Esophagus squamous epithelium (tissue), 4 donors: ENCODE measurements around the gene FRMPD4.

Experiments
- CTCF ChIP-seq, 6 experiments: fragments of 450-650 bp in 4 of 6; fragments of 200-600 bp in 2 of 6; sonication (generic) in 2 of 6; IDR thresholded peaks; one replicate each; pipeline ENCODE4 v1.5.1; 2016 to 2019; ENCODE audit warnings: antibody characterized with exemption in 6 of 6, mild to moderate bottlenecking in 4 of 6, moderate library complexity in 4 of 6
- POLR2A ChIP-seq, 4 donors: fragments of 450-650 bp; IDR thresholded peaks; one replicate each; pipeline ENCODE4 v1.6.1; 2017; ENCODE audit warnings: antibody characterized with exemption in 4 of 4, mild to moderate bottlenecking in 4 of 4, moderate library complexity in 3 of 4

GRCh38 chrX:12419591-12419990 lies 281.3 kb downstream of the FRMPD4 start:
- no peak for TF ChIP-seq CTCF (IDR thresholded peaks at IDR 0.05)
- no peak for TF ChIP-seq POLR2A (IDR thresholded peaks at IDR 0.05)
